GM13977 (cell line): ENCODE measurements around the gene ZCCHC14.

Experiments used
- DNase-seq: peaks from one replicate; pipeline ENCODE4 v3.0.0; 2012; ENCODE audit warnings: low spot score
- CTCF ChIP-seq: IDR thresholded peaks from 2 replicates; pipeline ENCODE4 v1.5.1; 2012; ENCODE audit warnings: mild to moderate bottlenecking, control low read depth; ENCODE audit not compliant: insufficient read depth; ENCODE audit errors: extremely low read depth, missing control alignments
- in situ Hi-C: fragments of 300-500 bp; cut with MboI; formaldehyde crosslinking; loops from one replicate; pipeline ENCODE4 v1.12.0; 2022; ENCODE audit warnings: low sequenced_read_pairs, low pct_unique_long_range_greater_than_20kb, mixed read lengths, inconsistent platforms; ENCODE audit not compliant: unreplicated experiment

ZCCHC14 gene

GRCh38 chr16:87447323-87447722 is 45.5 kb downstream of the ZCCHC14 start:
- in situ Hi-C loops, result no loop called here
- DNase-seq, result no peak
- no peak for TF ChIP-seq CTCF

- in situ Hi-C loops, result no loop called here
- no peak for DNase-seq
These were observed 46.3 kb downstream of the ZCCHC14 start for GRCh38 chr16:87446479-87446878.

GRCh38 chr16:87445486-87445885 is 47.3 kb downstream of the ZCCHC14 start:
- no peak for TF ChIP-seq CTCF
- no peak for DNase-seq
- in situ Hi-C loops, result no loop called here

More at GRCh38 chr16:87446479-87446878, 46.3 kb downstream of the ZCCHC14 start:
- TF ChIP-seq CTCF, result no peak

- TF ChIP-seq CTCF, result no peak
- DNase-seq, result no peak
- in situ Hi-C loops, result no loop called here
These were observed 48.9 kb downstream of the ZCCHC14 start for GRCh38 chr16:87443964-87444363.

GRCh38 chr16:87443016-87443415 is 49.8 kb downstream of the ZCCHC14 start:
- no peak for TF ChIP-seq CTCF
- in situ Hi-C loops, result no loop called here
- no peak for DNase-seq

- no peak for TF ChIP-seq CTCF
- DNase-seq, result no peak
- in situ Hi-C loops, result no loop called here
These were observed 50.2 kb downstream of the ZCCHC14 start for GRCh38 chr16:87442581-87442966.
